HEK293 (cell line): ENCODE results near the gene ABCA12.

Experiments used
- CTCF ChIA-PET: fragments of 350-600 bp; formaldehyde crosslinking; extraction: SDS; loops from one replicate; lab custom pipeline; 2021; ENCODE audit warnings: antibody characterized with exemption; lab: Yijun Ruan, JAX
- POLR2A ChIA-PET: fragments of 300-600 bp; formaldehyde crosslinking; extraction: SDS; loops from one replicate; lab custom pipeline; 2020; ENCODE audit warnings: antibody characterized with exemption, inconsistent platforms; lab: Yijun Ruan, JAX
- H3K27ac ChIP-seq: fragments of 200-500 bp; sonication (Bioruptor generic); 2 replicates; pipeline ENCODE4 v1.5.1; 2014; ENCODE audit warnings: low read depth, low read length, control low read depth, inconsistent platforms; ENCODE audit errors: extremely low read depth
- H3K36me3 ChIP-seq, 2 experiments: fragments of 200-500 bp in 1 of 2; sonication (Bioruptor generic) in 1 of 2; 1 replicate in 1 of 2; 2 replicates in 1 of 2; pipeline ENCODE4 v1.5.1; 2014 to 2017; ENCODE audit warnings: inconsistent platforms in 2 of 2, low read length in 2 of 2; ENCODE audit not compliant: control insufficient read depth in 2 of 2, insufficient read depth in 1 of 2
- H3K4me1 ChIP-seq: fragments of 200-500 bp; sonication (Bioruptor generic); 2 replicates; pipeline ENCODE4 v1.5.1; 2014; ENCODE audit warnings: mild to moderate bottlenecking, low read length, inconsistent platforms; ENCODE audit not compliant: control insufficient read depth, insufficient read depth
- H3K4me3 ChIP-seq: 2 replicates; pipeline ENCODE4 v1.5.1; 2011; ENCODE audit warnings: low read depth, mild to moderate bottlenecking, control low read depth, low read length, moderate library complexity
- H3K9me3 ChIP-seq: fragments of 200-500 bp; sonication (Bioruptor generic); 2 replicates; pipeline ENCODE4 v1.5.1; 2014; ENCODE audit warnings: low read depth, low read length, inconsistent platforms; ENCODE audit not compliant: control insufficient read depth, insufficient read depth
- PRDM1 ChIP-seq: fragments of 450-650 bp; formaldehyde crosslinking; IDR thresholded peaks from 2 replicates; pipeline ENCODE4; 2016; ENCODE audit warnings: missing biosample characterization, missing genetic modification characterization
- ZNF239 ChIP-seq: fragments of 450-650 bp; formaldehyde crosslinking; IDR thresholded peaks from 2 replicates; pipeline ENCODE4 v1.5.1; 2016; ENCODE audit warnings: missing biosample characterization, missing genetic modification characterization
- ZNF548 ChIP-seq: fragments of 450-650 bp; formaldehyde crosslinking; IDR thresholded peaks from 2 replicates; pipeline ENCODE4 v1.5.1; 2016; ENCODE audit warnings: missing biosample characterization, missing genetic modification characterization
- ZNF701 ChIP-seq: fragments of 450-650 bp; formaldehyde crosslinking; IDR thresholded peaks from 2 replicates; pipeline ENCODE4 v1.5.1; 2016; ENCODE audit warnings: missing biosample characterization, missing genetic modification characterization
- TF ChIP-seq, protein P1 (sequence below): fragments of 450-650 bp; formaldehyde crosslinking; IDR thresholded peaks from 2 replicates; pipeline ENCODE4 v1.5.1; 2017; ENCODE audit warnings: missing biosample characterization, missing genetic modification characterization
- TF ChIP-seq, protein P2 (sequence below): fragments of 450-650 bp; formaldehyde crosslinking; IDR thresholded peaks from 2 replicates; pipeline ENCODE4 v1.5.1; 2016; ENCODE audit warnings: missing biosample characterization, missing genetic modification characterization
- TF ChIP-seq, protein P3 (sequence below): fragments of 450-650 bp; IDR thresholded peaks from 2 replicates; pipeline ENCODE4 v1.5.1; 2018; ENCODE audit warnings: missing biosample characterization, missing genetic modification characterization
- TF ChIP-seq, protein P4 (sequence below): fragments of 450-650 bp; formaldehyde crosslinking; IDR thresholded peaks from 2 replicates; pipeline ENCODE4 v1.5.0; 2017; ENCODE audit warnings: missing biosample characterization, missing genetic modification characterization, borderline replicate concordance
- TF ChIP-seq, protein P5 (sequence below): fragments of 450-650 bp; formaldehyde crosslinking; IDR thresholded peaks from 2 replicates; pipeline ENCODE4 v1.5.1; 2016; ENCODE audit warnings: missing biosample characterization, missing genetic modification characterization
- TF ChIP-seq, protein P6 (sequence below): fragments of 450-650 bp; formaldehyde crosslinking; conservative IDR thresholded peaks from 2 replicates; pipeline ENCODE4 v1.5.1; 2016; ENCODE audit warnings: low read depth, missing biosample characterization, missing genetic modification characterization

The ABCA12 gene

DNA sequence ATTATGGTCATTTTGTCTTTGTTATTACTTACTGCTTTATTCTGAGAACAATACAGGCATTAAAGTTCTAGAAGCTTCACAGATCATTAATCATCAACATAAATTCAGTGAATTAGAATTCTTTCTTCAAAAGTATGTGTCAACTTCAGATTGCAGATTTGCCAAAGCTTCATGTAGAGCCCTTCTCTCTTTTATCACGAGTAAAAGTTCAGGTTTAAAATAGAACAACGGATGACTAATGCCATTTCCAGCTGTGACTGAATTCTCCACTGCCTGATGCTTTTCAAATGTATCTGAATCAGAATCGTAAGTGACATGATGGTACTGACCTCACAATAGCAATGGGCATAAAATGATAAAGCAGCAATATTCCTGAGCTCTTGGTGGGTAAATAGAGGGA lies 116.0 kb downstream of the ABCA12 start:
- Histone ChIP-seq H3K27ac (no peak overlapping the region), H3K9me3 (no peaks in the 10 kb centered on the region), H3K4me3 (no peak overlapping the region), H3K4me1 (no peaks in the 10 kb centered on the region)
- CTCF ChIA-PET: interaction anchor here (0.6 kb wide), 1 partner anchor 248 kb away, joined by 3 read pairs; no protein-coding TSS in a partner anchor
- TF ChIP-seq ZNF701 (tag by site-specific recombination) (no peak), ZNF548 (tag by site-specific recombination) (no peak), ZNF239 (no peak), PRDM1 (tag by site-specific recombination) (no peak)
- TF ChIP-seq, protein P1, sequence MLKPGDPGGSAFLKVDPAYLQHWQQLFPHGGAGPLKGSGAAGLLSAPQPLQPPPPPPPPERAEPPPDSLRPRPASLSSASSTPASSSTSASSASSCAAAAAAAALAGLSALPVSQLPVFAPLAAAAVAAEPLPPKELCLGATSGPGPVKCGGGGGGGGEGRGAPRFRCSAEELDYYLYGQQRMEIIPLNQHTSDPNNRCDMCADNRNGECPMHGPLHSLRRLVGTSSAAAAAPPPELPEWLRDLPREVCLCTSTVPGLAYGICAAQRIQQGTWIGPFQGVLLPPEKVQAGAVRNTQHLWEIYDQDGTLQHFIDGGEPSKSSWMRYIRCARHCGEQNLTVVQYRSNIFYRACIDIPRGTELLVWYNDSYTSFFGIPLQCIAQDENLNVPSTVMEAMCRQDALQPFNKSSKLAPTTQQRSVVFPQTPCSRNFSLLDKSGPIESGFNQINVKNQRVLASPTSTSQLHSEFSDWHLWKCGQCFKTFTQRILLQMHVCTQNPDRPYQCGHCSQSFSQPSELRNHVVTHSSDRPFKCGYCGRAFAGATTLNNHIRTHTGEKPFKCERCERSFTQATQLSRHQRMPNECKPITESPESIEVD (tag by site-specific recombination): no peak
- TF ChIP-seq, protein P2, sequence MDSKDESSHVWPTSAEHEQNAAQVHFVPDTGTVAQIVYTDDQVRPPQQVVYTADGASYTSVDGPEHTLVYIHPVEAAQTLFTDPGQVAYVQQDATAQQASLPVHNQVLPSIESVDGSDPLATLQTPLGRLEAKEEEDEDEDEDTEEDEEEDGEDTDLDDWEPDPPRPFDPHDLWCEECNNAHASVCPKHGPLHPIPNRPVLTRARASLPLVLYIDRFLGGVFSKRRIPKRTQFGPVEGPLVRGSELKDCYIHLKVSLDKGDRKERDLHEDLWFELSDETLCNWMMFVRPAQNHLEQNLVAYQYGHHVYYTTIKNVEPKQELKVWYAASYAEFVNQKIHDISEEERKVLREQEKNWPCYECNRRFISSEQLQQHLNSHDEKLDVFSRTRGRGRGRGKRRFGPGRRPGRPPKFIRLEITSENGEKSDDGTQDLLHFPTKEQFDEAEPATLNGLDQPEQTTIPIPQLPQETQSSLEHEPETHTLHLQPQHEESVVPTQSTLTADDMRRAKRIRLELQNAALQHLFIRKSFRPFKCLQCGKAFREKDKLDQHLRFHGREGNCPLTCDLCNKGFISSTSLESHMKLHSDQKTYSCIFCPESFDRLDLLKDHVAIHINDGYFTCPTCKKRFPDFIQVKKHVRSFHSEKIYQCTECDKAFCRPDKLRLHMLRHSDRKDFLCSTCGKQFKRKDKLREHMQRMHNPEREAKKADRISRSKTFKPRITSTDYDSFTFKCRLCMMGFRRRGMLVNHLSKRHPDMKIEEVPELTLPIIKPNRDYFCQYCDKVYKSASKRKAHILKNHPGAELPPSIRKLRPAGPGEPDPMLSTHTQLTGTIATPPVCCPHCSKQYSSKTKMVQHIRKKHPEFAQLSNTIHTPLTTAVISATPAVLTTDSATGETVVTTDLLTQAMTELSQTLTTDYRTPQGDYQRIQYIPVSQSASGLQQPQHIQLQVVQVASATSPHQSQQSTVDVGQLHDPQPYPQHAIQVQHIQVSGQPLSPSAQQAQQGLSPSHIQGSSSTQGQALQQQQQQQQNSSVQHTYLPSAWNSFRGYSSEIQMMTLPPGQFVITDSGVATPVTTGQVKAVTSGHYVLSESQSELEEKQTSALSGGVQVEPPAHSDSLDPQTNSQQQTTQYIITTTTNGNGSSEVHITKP (tag by site-specific recombination): no peak
- TF ChIP-seq, protein P3, sequence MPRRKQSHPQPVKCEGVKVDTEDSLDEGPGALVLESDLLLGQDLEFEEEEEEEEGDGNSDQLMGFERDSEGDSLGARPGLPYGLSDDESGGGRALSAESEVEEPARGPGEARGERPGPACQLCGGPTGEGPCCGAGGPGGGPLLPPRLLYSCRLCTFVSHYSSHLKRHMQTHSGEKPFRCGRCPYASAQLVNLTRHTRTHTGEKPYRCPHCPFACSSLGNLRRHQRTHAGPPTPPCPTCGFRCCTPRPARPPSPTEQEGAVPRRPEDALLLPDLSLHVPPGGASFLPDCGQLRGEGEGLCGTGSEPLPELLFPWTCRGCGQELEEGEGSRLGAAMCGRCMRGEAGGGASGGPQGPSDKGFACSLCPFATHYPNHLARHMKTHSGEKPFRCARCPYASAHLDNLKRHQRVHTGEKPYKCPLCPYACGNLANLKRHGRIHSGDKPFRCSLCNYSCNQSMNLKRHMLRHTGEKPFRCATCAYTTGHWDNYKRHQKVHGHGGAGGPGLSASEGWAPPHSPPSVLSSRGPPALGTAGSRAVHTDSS: no peak
- TF ChIP-seq, protein P4, sequence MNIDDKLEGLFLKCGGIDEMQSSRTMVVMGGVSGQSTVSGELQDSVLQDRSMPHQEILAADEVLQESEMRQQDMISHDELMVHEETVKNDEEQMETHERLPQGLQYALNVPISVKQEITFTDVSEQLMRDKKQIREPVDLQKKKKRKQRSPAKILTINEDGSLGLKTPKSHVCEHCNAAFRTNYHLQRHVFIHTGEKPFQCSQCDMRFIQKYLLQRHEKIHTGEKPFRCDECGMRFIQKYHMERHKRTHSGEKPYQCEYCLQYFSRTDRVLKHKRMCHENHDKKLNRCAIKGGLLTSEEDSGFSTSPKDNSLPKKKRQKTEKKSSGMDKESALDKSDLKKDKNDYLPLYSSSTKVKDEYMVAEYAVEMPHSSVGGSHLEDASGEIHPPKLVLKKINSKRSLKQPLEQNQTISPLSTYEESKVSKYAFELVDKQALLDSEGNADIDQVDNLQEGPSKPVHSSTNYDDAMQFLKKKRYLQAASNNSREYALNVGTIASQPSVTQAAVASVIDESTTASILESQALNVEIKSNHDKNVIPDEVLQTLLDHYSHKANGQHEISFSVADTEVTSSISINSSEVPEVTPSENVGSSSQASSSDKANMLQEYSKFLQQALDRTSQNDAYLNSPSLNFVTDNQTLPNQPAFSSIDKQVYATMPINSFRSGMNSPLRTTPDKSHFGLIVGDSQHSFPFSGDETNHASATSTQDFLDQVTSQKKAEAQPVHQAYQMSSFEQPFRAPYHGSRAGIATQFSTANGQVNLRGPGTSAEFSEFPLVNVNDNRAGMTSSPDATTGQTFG (tag by site-specific recombination): no peak
- TF ChIP-seq, protein P5, sequence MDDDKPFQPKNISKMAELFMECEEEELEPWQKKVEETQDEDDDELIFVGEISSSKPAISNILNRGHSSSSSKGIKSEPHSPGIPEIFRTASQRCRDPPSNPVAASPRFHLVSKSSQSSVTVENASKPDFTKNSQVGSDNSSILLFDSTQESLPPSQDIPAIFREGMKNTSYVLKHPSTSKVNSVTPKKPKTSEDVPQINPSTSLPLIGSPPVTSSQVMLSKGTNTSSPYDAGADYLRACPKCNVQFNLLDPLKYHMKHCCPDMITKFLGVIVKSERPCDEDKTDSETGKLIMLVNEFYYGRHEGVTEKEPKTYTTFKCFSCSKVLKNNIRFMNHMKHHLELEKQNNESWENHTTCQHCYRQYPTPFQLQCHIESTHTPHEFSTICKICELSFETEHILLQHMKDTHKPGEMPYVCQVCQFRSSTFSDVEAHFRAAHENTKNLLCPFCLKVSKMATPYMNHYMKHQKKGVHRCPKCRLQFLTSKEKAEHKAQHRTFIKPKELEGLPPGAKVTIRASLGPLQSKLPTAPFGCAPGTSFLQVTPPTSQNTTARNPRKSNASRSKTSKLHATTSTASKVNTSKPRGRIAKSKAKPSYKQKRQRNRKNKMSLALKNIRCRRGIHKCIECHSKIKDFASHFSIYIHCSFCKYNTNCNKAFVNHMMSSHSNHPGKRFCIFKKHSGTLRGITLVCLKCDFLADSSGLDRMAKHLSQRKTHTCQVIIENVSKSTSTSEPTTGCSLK (tag by site-specific recombination): no peak
- TF ChIP-seq, protein P6, sequence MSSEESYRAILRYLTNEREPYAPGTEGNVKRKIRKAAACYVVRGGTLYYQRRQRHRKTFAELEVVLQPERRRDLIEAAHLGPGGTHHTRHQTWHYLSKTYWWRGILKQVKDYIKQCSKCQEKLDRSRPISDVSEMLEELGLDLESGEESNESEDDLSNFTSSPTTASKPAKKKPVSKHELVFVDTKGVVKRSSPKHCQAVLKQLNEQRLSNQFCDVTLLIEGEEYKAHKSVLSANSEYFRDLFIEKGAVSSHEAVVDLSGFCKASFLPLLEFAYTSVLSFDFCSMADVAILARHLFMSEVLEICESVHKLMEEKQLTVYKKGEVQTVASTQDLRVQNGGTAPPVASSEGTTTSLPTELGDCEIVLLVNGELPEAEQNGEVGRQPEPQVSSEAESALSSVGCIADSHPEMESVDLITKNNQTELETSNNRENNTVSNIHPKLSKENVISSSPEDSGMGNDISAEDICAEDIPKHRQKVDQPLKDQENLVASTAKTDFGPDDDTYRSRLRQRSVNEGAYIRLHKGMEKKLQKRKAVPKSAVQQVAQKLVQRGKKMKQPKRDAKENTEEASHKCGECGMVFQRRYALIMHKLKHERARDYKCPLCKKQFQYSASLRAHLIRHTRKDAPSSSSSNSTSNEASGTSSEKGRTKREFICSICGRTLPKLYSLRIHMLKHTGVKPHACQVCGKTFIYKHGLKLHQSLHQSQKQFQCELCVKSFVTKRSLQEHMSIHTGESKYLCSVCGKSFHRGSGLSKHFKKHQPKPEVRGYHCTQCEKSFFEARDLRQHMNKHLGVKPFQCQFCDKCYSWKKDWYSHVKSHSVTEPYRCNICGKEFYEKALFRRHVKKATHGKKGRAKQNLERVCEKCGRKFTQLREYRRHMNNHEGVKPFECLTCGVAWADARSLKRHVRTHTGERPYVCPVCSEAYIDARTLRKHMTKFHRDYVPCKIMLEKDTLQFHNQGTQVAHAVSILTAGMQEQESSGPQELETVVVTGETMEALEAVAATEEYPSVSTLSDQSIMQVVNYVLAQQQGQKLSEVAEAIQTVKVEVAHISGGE (tag by site-specific recombination): no peak
- TF ChIP-seq, all 188 proteins: peak for 0
- H3K36me3 ChIP-seq: no peaks in the 10 kb centered on the region
- POLR2A ChIA-PET: no interaction called here
